Aorta (tissue), 5 donors: ENCODE measurements around the gene IGFBP6. TPM values are rescaled to one million over a fixed set of nuclear protein-coding genes. Genes with fewer than 3 reads are reported as not detected.

Source experiments
- ATAC-seq: fragments of 200-7000 bp; cut with Tn5 transposase; one replicate; pipeline ENCODE4 v1.9.1; 2022; ENCODE audit warnings: moderate library complexity; ENCODE audit not compliant: low FRiP score
- DNase-seq, 2 donors: peaks; one replicate each; pipeline ENCODE4 v3.0.0-alpha.2; 2020
- H3K27ac ChIP-seq, 2 donors: one replicate each; pipeline ENCODE4 v1.5.1; 2013; ENCODE audit warnings: low read length in 2 of 2, mild to moderate bottlenecking in 2 of 2, moderate library complexity in 2 of 2, control low read depth in 1 of 2, inconsistent platforms in 1 of 2, low read depth in 1 of 2
- H3K27me3 ChIP-seq, 2 donors: one replicate each; pipeline ENCODE4 v1.6.1; 2013; ENCODE audit warnings: control low read depth in 1 of 2, low read length in 1 of 2, mild to moderate bottlenecking in 1 of 2, moderate library complexity in 1 of 2; ENCODE audit not compliant: insufficient read depth in 2 of 2, control insufficient read depth in 1 of 2
- H3K36me3 ChIP-seq, 2 donors: one replicate each; pipeline ENCODE4 v1.6.1; 2013; ENCODE audit warnings: control low read depth in 1 of 2, low read length in 1 of 2, mild to moderate bottlenecking in 1 of 2; ENCODE audit not compliant: insufficient read depth in 2 of 2, control insufficient read depth in 1 of 2
- H3K4me1 ChIP-seq, 2 donors: one replicate each; pipeline ENCODE4 v1.6.1; 2013; ENCODE audit warnings: low read length in 2 of 2, control low read depth in 1 of 2, mild to moderate bottlenecking in 1 of 2, moderate library complexity in 1 of 2; ENCODE audit not compliant: insufficient read depth in 2 of 2, control insufficient read depth in 1 of 2
- H3K4me3 ChIP-seq, 2 donors: one replicate each; pipeline ENCODE4 v1.5.1; 2013; ENCODE audit warnings: low read length in 2 of 2, control low read depth in 1 of 2, mild to moderate bottlenecking in 1 of 2
- H3K9me3 ChIP-seq: one replicate; pipeline ENCODE4 v1.6.1; 2013; ENCODE audit warnings: mild to moderate bottlenecking, low read length; ENCODE audit not compliant: control insufficient read depth
- WGBS, 2 donors: extraction: QIAGEN DNeasy Blood & Tissue Kit; methylation state at CpG; one replicate each; pipeline ENCODE4 v1.1.7; 2013; 5-methylcytosine and 5-hydroxymethylcytosine counted together
- intact Hi-C, 2 donors: fragments of 100-400 bp; cut with DNase I; formaldehyde crosslinking; loops; one replicate each; pipeline versions ENCODE4 v1.14.2 to v1.15.0; 2022
- polyA plus RNA-seq, 2 donors: library from polyadenylated mRNA; stranded (reverse); fragments of 200-250 nt; gene quantifications; one replicate each; pipeline ENCODE4 v1.2.3, GENCODE V29; 2013
- total RNA-seq, 2 donors: library from RNA; stranded (reverse); fragmentation: NEBNext Ultra II Directional; extraction: Animal tissue kit (Norgen Biotek cat#: 25700); gene quantifications; one replicate each; pipeline ENCODE4 v1.2.1, GENCODE V29; 2021
- donor health status: healthy with polysubstance abuse.
- donor health status: Bipolar disorder and iron deficiency.
- donor health status: DM: no; HTN: no; CAD: no.
- donor health status: DM: no; HTN: no; CAD: no.
- donor health status: DM: yes; HTN: yes; CAD: no.

IGFBP6 gene
- total and polyA plus RNA-seq, 4 donors: 507 to 979 (median 828) TPM

DNA sequence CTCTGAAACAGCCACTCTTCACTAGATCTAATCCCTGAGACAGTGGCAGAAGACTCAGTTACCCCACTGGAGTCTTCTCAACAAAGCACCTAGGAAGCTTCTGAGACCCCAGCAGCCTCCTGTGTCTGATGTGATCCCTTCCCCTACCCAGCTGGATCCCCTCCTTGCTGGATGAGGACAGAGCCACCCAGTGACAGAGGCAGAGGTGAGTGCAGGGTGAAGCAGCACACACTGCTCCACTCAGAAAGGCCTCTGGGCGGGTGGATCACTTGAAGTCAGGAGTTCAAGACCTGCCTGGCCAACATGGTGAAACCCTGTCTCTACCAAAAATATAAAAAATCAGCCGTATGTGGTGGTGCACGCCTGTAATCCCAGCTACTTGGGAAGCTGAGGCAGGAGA, 21.0 kb upstream of the IGFBP6 start:
- intact Hi-C loops: no loop called here
- Histone ChIP-seq H3K4me1 (peaks cover 2 to 6% of the 10 kb centered on the region in 2 donors), H3K4me3 (no peak overlapping the region), H3K9me3 (no peaks in the 10 kb centered on the region), H3K36me3 (peaks cover 0 to 3% of the 10 kb centered on the region in 2 donors), H3K27ac (no peak overlapping the region), H3K27me3 (no peaks in the 10 kb centered on the region)
- 88 to 91% methylated on average over 3 of the region's 3 CpGs for WGBS, 2 donors
- DNase-seq (peak in 1 of 2 donors; percentile 26), ATAC-seq (no peak)

DNA sequence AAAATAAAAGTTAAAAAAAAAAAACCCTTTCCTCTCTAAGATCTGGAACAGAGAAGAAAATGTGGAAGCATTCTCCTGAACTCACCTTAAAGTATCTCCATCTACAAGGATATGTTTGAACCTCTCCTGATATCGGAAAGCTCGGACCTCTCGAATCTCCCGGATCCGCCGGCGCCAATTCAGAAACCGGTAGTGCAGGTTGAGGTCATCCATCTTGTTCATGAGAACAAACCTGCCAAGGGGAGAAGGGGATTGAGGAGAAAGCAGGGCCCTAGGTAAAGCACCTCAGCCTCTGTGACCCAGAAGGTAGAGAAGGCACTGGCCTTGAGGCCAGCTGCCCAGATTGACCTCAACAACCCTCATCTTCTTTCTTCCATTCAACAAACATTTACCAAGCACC, 20.4 kb upstream of the IGFBP6 start:
- H3K4me1 ChIP-seq: peaks cover 2 to 6% of the 10 kb centered on the region in 2 donors
- H3K27ac ChIP-seq: no peak overlapping the region
- 93 to 96% methylated on average over 8 of the region's 8 CpGs for WGBS, 2 donors
- intact Hi-C loops: no loop called here
- no peaks in the 10 kb centered on the region for H3K9me3 ChIP-seq
- H3K36me3 ChIP-seq: peaks cover 0 to 3% of the 10 kb centered on the region in 2 donors
- H3K4me3 ChIP-seq: no peak overlapping the region
- H3K27me3 ChIP-seq: no peaks in the 10 kb centered on the region
- no peak for ATAC-seq
- peak in 1 of 2 donors; percentile 33 for DNase-seq

DNA sequence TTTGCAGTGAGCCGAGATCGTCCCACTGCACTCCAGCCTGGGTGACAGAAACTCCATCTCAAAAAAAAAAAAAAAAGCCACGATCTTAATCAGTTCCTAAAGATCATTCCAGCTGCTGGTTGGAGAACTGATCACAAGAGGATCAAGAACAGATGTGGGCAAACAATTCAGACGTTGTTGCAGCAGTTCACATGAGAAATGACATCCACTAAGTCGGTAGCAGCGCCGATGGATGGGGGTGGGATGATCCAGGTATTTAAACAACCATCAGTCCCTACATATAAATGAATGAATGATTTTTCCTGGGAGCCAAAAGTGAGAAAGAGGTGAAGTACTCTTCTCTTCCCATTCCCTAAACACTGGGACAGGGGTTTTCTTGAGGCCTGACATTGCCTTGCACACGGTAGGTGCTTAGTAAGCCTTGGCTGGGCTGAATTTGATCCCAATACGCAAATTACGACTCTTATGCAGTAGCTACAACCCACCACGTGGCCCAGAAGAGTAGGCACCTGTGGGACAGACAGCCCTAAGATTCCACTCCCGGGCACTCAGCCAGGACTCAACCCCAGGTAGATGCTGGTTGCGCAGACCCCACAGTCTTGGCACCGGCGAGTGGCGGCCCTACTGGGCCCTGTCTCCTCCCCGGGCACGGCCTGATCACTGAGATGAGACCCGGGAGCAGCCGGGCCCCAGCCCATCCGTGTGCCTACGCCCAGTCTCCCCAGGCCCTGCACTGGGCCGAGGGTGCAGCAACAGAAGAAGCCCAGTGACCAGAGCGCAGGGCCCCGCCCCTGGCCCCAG, 18.8 kb upstream of the IGFBP6 start:
- H3K36me3 ChIP-seq: peaks cover 0 to 3% of the 10 kb centered on the region in 2 donors
- peaks cover 2% of the 10 kb centered on the region in 2 donors for H3K4me1 ChIP-seq
- H3K4me3 ChIP-seq: peak overlapping the region; percentile 79 to 92
- peak in 1 of 2 donors; percentile 44 for DNase-seq
- H3K27me3 ChIP-seq: no peaks in the 10 kb centered on the region
- intact Hi-C loops: loop anchor here in 1 of 2 donors (2.0 kb wide), 1 partner anchor 20 kb away; no protein-coding TSS in a partner anchor
- peak; percentile 1 for ATAC-seq
- 11 to 12% methylated on average over 22 to 25 of the region's 25 CpGs for WGBS, 2 donors
- no peaks in the 10 kb centered on the region for H3K9me3 ChIP-seq
- peak overlapping the region; percentile 15 to 70 for H3K27ac ChIP-seq

DNA sequence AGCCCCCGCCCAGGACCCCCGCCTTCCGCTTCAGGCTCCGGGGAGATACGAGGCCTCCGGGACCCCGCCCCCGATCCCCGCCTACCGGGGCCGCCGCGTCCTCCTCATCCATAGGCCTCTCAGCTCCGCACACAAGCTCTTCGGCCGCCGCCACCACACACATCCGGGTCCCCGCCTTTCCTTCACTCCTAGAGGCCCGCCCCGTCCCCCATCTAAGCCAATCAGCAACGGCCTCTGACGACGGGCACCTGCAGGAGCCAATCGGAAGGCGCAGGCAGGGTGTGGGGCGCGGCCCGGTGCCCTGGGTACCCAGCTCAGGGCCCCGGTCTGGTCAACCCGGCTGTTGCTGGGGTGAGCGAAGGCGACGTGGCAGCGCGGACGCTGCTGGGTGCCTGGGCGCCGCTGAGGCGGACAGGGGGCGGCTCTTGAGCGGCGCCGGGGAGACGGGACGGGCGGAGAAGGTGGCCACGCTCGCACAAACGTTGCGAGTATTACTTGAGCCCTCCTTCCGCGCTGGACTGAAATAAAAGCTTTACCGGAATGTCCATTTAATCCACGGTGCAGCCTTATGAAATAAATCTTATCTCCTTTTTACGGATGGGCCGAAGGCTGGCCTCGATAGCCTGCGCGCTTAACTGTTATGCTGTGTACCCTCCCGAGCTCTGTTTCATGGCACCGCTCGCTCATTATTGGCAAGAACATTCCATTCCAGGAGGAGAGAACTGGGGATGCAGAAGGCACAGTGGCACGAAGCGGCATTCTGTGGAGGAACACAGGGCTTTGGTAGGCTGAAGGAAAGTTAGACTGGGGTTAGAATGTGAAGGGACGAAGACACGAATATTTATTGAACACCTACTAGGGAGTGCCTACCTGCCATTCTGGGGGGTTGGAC, 18.0 kb upstream of the IGFBP6 start, which contains the start of gene SPRYD3:
SPRYD3 (minus strand) TSS at position 165 of the 892 bp plus-strand sequence; CDS start at position 108, 57 bp downstream.
- Histone ChIP-seq H3K27me3 (no peaks in the 10 kb centered on the region), H3K36me3 (peaks cover 0 to 3% of the 10 kb centered on the region in 2 donors), H3K4me1 (peaks cover 2% of the 10 kb centered on the region in 2 donors), H3K4me3 (peak within 1 kb of the TSS; percentile 79 to 92), H3K27ac (peak within 1 kb of the TSS; percentile 15 to 71), H3K9me3 (no peaks in the 10 kb centered on the region)
- intact Hi-C loops: loop anchor here in 1 of 2 donors (2.0 kb wide), 1 partner anchor 19 kb away; no protein-coding TSS in a partner anchor
- 1% methylated on average over 60 to 67 of the region's 67 CpGs for WGBS, 2 donors
- ATAC-seq (peak; percentile 100), DNase-seq (peak; percentile 98 to 99)

DNA sequence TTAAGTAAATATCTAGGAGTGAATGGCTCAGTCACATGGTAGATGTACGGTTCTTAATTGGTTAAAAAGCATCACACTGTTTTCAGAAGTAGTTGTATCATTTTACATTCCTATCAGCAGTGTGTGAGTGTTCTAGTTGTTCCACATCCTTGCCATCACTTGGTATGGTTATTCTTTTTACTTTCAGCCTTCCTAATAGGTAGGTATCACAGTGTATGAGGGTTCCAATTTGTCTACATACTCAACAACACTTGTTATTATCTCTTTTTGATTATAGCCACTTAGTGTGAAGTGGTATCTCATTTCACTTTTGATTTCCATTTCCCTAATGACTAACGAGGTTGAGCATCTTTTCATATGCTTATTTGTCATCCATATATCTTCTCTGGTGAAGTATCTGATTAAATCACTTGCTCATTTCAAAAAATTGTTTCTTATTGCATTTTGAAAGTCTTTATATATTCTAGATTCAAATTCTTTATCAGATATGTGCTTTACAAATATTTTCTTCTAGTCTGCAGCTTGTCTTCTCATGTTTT, 14.8 kb upstream of the IGFBP6 start:
- WGBS, 2 donors: 79 to 83% methylated on average over 2 of the region's 2 CpGs
- no peak for ATAC-seq
- intact Hi-C loops: no loop called here
- Histone ChIP-seq H3K36me3 (no peaks in the 10 kb centered on the region), H3K27me3 (no peaks in the 10 kb centered on the region), H3K9me3 (no peaks in the 10 kb centered on the region), H3K4me3 (no peak overlapping the region), H3K4me1 (peaks cover 0 to 1% of the 10 kb centered on the region in 2 donors), H3K27ac (no peak overlapping the region)
- no peak for DNase-seq

DNA sequence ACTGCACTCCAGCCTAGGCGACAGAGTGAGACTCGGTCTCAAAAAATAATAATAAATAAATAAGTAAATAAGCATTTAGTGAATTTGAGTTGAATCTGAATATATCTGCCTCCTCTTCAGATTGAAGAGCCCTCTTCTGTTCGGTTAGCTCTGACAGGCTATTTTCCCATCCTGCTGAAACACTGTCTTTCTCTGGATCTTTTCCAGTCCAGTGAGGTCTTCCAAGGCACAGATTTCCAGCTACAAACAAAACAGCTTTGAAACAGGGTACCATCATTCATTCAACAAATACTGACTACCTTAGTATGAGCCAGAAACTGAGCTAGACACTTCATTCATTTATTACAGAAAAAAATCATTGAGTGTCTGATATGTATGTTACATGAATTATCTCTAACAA, 11.1 kb upstream of the IGFBP6 start:
- Histone ChIP-seq H3K36me3 (no peaks in the 10 kb centered on the region), H3K27ac (no peak overlapping the region), H3K4me3 (no peak overlapping the region), H3K9me3 (no peaks in the 10 kb centered on the region), H3K27me3 (no peaks in the 10 kb centered on the region), H3K4me1 (no peaks in the 10 kb centered on the region)
- DNase-seq: no peak
- no peak for ATAC-seq
- intact Hi-C loops: no loop called here
- 91 to 97% methylated on average over 3 of the region's 3 CpGs for WGBS, 2 donors

DNA sequence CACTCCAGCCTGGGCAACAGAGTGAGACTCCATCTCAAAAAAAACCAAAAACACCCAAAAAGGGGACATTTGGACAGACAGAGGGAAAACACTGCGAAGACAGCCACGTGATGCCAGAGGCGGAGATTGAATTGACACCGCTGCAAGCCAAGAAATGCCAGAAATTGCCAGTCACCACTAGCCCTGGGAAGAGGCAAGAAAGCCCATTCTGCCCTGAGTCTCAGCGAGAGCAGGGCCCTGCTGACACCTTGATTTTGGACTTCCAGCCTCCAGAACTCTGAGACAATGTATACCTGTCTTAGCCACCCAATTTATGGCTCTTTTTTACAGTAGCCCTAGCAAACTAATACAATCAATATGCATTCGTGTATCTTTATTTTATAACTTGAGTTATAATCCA, 7.4 kb upstream of the IGFBP6 start:
- H3K4me3 ChIP-seq: no peak overlapping the region
- no peaks in the 10 kb centered on the region for H3K27me3 ChIP-seq
- 96 to 98% methylated on average over 6 of the region's 6 CpGs for WGBS, 2 donors
- no peaks in the 10 kb centered on the region for H3K4me1 ChIP-seq
- no peak for DNase-seq
- ATAC-seq: no peak
- no peak overlapping the region for H3K27ac ChIP-seq
- H3K9me3 ChIP-seq: no peaks in the 10 kb centered on the region
- no peaks in the 10 kb centered on the region for H3K36me3 ChIP-seq
- intact Hi-C loops: no loop called here

DNA sequence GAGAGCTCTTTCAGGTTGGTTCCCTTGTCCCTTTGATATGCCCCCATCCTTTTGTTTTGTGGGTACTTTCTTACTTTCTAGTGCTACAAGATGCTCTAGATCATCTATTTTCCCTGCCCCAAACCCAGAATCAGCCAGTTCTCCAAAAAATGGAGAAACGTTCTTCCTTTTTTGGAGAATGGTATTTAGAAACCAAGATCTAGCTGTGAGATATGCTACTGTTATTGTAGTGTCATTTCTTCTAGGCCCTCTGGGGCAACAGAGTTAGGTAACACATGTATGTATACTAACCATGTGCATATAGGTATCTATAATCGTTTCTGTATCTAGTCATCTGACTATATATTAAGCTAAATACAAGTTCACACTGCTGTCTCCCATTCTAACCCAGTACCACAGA, 6.9 kb upstream of the IGFBP6 start:
- intact Hi-C loops: no loop called here
- ATAC-seq: no peak
- 68 to 78% methylated on average over 2 of the region's 2 CpGs for WGBS, 2 donors
- Histone ChIP-seq H3K27ac (no peak overlapping the region), H3K9me3 (no peaks in the 10 kb centered on the region), H3K4me3 (no peak overlapping the region), H3K36me3 (no peaks in the 10 kb centered on the region), H3K27me3 (no peaks in the 10 kb centered on the region), H3K4me1 (no peaks in the 10 kb centered on the region)
- DNase-seq: no peak
